ENCODE measurements around the gene PER2.

DNA sequence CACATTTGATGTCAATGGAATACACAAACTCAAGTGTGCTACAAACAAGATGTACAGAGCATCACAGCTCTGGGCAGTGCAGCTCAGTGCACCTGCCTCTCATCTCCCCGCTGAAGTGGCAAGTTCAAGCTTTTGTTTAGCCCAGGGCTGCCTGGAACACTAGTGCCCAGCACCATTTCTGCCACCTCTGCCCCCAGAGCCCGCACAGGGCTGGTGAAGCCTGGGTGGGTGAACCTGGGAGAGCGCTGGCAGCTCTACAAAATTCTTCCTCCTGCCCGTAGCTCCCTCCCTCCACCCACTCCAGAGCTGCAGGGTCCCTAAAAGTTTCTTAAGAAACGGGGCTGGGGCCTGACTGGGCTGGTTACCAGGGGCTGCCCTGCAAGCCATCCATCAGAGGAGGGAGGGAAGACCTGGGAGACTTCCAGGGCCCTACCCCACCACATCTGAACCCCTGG is 50.1 kb downstream of the PER2 start:
- TF ChIP-seq POLR2A (IDR thresholded peaks at IDR 0.05) (no peak), EP300 (IDR thresholded peaks at IDR 0.05) (no peak), POLR2AphosphoS5 (IDR thresholded peaks at IDR 0.05) (no peak)
- TF ChIP-seq, protein P1, sequence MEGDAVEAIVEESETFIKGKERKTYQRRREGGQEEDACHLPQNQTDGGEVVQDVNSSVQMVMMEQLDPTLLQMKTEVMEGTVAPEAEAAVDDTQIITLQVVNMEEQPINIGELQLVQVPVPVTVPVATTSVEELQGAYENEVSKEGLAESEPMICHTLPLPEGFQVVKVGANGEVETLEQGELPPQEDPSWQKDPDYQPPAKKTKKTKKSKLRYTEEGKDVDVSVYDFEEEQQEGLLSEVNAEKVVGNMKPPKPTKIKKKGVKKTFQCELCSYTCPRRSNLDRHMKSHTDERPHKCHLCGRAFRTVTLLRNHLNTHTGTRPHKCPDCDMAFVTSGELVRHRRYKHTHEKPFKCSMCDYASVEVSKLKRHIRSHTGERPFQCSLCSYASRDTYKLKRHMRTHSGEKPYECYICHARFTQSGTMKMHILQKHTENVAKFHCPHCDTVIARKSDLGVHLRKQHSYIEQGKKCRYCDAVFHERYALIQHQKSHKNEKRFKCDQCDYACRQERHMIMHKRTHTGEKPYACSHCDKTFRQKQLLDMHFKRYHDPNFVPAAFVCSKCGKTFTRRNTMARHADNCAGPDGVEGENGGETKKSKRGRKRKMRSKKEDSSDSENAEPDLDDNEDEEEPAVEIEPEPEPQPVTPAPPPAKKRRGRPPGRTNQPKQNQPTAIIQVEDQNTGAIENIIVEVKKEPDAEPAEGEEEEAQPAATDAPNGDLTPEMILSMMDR (IDR thresholded peaks at IDR 0.05): no peak
